ENCODE data around the gene GNAQ. TPM values are rescaled to one million over a fixed set of nuclear protein-coding genes. Genes with fewer than 3 reads are reported as not detected.

The GNAQ gene
- total and polyA plus RNA-seq, 3 donors from 2014 or later: 23.5 to 42.9 (median 39.4) TPM

DNA sequence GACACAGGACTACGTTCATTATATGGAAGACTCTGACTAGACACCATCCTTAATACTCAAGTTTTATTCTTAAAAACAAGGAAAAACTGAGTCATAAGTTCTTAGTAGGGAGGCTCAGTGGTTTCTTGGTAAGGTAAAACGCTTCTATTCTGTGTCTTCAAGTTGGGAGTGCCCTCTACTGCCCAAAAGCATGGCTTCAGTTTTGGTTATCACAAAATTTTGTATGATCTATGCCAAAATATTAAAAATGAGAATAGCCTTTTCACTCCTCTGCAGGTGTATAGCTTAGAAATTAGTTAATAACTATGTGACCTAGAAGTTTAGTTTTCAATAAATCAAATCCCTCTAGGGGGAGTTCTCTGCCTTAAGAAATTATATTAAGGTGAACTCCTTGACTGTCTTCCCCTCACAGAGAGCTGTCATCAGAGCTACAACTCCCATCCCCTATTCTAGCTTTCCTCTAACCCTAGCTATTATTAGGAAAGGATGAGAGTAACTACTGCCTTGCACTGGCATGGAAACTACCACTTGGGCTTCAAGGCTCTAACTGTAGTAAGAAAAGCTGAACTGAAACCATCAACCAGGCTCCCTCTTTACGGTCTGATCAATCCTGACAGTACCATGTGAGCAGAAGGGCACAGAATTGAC is 189.7 kb downstream of the GNAQ start:
- intact Hi-C loops (cut with DNase I; ENCODE audit: low total_unique reads): no loop called here
- Histone ChIP-seq H3K4me1 (no peaks in the 10 kb centered on the region), H3K36me3 (ENCODE audit: low read depth, missing control alignments) (no peaks in the 10 kb centered on the region), H3K27ac (no peak overlapping the region), H3K4me3 (no peak overlapping the region), H3K27me3 (no peaks in the 10 kb centered on the region), H3K9me3 (no peaks in the 10 kb centered on the region)
- WGBS, 2 donors: 79 to 84% methylated on average over 3 of the region's 3 CpGs
- DNase-seq: no peak
- TF ChIP-seq CTCF (IDR thresholded peaks at IDR 0.05) (no peak), POLR2A (IDR thresholded peaks at IDR 0.05) (no peak)

DNA sequence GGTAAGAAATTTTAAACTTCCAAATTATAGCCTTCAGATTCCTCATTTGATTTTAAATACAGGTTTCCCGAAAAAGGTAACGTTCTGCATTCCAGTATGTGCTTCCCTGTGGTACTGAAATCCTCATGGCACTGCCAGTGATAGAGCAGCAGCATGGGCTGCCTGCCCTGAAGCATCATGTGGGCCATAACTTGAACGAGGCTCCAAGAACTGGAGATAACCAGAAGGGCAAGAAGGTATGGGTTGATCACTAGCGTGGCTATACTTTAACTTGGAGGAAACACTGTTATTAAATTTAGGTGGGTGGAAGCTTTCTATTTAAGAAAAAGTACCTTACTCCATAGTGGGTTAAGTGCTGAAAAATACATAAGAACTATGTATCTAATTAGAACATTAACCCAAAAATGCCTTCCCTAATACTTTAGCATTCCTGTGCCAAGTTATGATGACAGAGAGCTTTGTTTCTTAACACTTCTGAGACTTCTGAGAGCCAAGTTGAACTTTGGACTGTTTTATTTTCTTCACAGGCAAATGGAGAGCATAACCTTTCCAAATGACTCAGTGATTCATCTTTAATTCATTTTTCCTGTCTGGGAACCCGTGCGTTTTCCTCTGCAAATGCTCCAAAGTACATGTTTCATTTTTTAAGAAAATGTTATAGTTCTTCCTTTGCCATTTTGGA is 192.0 kb downstream of the GNAQ start:
- no peaks in the 10 kb centered on the region for H3K27me3 ChIP-seq
- no peaks in the 10 kb centered on the region for H3K9me3 ChIP-seq
- no peaks in the 10 kb centered on the region for H3K36me3 ChIP-seq (ENCODE audit: low read depth, missing control alignments)
- intact Hi-C loops (cut with DNase I; ENCODE audit: low total_unique reads): no loop called here
- H3K4me3 ChIP-seq: no peak overlapping the region
- 59 to 70% methylated on average over 5 to 6 of the region's 6 CpGs for WGBS, 2 donors
- no peak overlapping the region for H3K27ac ChIP-seq
- H3K4me1 ChIP-seq: no peaks in the 10 kb centered on the region
- DNase-seq: no peak
- TF ChIP-seq CTCF (IDR thresholded peaks at IDR 0.05) (no peak), POLR2A (IDR thresholded peaks at IDR 0.05) (no peak)

GRCh38 chr9:77838986-77839385 is 192.6 kb downstream of the GNAQ start:
- H3K4me1 ChIP-seq: no peaks in the 10 kb centered on the region
- 77 to 83% methylated on average over 1 of the region's 1 CpG for WGBS, 2 donors
- no peak for DNase-seq
- H3K36me3 ChIP-seq (ENCODE audit: low read depth, missing control alignments): no peaks in the 10 kb centered on the region
- H3K27ac ChIP-seq: no peak overlapping the region
- no peaks in the 10 kb centered on the region for H3K27me3 ChIP-seq
- no peak for TF ChIP-seq POLR2A (IDR thresholded peaks at IDR 0.05)
- TF ChIP-seq CTCF (IDR thresholded peaks at IDR 0.05): no peak
- H3K9me3 ChIP-seq: no peaks in the 10 kb centered on the region
- intact Hi-C loops (cut with DNase I; ENCODE audit: low total_unique reads): no loop called here
- H3K4me3 ChIP-seq: no peak overlapping the region

- intact Hi-C loops (cut with DNase I; ENCODE audit: low total_unique reads): no loop called here
- TF ChIP-seq POLR2A (IDR thresholded peaks at IDR 0.05): no peak
- no peak for TF ChIP-seq CTCF (IDR thresholded peaks at IDR 0.05)
- Histone ChIP-seq H3K4me3 (no peak overlapping the region), H3K9me3 (no peaks in the 10 kb centered on the region), H3K36me3 (ENCODE audit: low read depth, missing control alignments) (no peaks in the 10 kb centered on the region), H3K27ac (no peak overlapping the region), H3K4me1 (peaks cover 3% of the 10 kb centered on the region), H3K27me3 (no peaks in the 10 kb centered on the region)
- DNase-seq: no peak
- WGBS, 2 donors: 74 to 79% methylated on average over 4 of the region's 4 CpGs
These were observed 196.6 kb downstream of the GNAQ start for GRCh38 chr9:77834898-77835488.

Measured in testis (tissue), 3 donors.